SK-N-SH treated with all-trans-retinoic acid at 6 μM for 48 hours (cell line): ENCODE measurements around the gene PLCB4.

ENCODE experiments used
- ATAC-seq: fragments of 200-7000 bp; cut with Tn5 transposase; 3 replicates; pipeline ENCODE4 v1.9.1; 2020; ENCODE audit warnings: mild to moderate bottlenecking, moderate library complexity
- ARNTL ChIP-seq: fragments of 450-650 bp; formaldehyde crosslinking; IDR thresholded peaks from 2 replicates; pipeline ENCODE4 v1.5.0; 2020; ENCODE audit warnings: low read depth, mild to moderate bottlenecking, moderate library complexity, borderline replicate concordance
- CREB5 ChIP-seq: fragments of 250-450 bp; sonication (Bioruptor Pico); IDR thresholded peaks from 2 replicates; pipeline ENCODE4 v1.5.1; 2020; ENCODE audit warnings: low read depth, mild to moderate bottlenecking, moderate library complexity
- CSDC2 ChIP-seq: fragments of 250-450 bp; sonication (Bioruptor Pico); IDR thresholded peaks from 2 replicates; pipeline ENCODE4 v1.5.0; 2020; ENCODE audit warnings: mild to moderate bottlenecking, moderate library complexity
- CSRNP3 ChIP-seq: fragments of 250-450 bp; sonication (Bioruptor Pico); IDR thresholded peaks from 2 replicates; pipeline ENCODE4 v1.5.1; 2021; ENCODE audit warnings: mild to moderate bottlenecking, moderate library complexity
- GLIS3 ChIP-seq: fragments of 250-450 bp; sonication (Bioruptor Pico); IDR thresholded peaks from 2 replicates; pipeline ENCODE4 v1.5.0; 2020; ENCODE audit warnings: mild to moderate bottlenecking, moderate library complexity
- ISL1 ChIP-seq: fragments of 250-450 bp; sonication (Bioruptor Pico); IDR thresholded peaks from 2 replicates; pipeline ENCODE4 v2.1.2; 2022; ENCODE audit warnings: mild to moderate bottlenecking, moderate library complexity
- OSR1 ChIP-seq: fragments of 250-450 bp; sonication (Bioruptor Pico); IDR thresholded peaks from 2 replicates; pipeline ENCODE4 v1.8.0; 2022; ENCODE audit warnings: moderate library complexity, mild to moderate bottlenecking, inconsistent platforms
- PATZ1 ChIP-seq: fragments of 250-450 bp; sonication (Bioruptor Pico); IDR thresholded peaks from 2 replicates; pipeline ENCODE4 v1.8.0; 2020; ENCODE audit warnings: mild to moderate bottlenecking, moderate library complexity, borderline replicate concordance
- POU6F1 ChIP-seq: fragments of 250-450 bp; sonication (Bioruptor Pico); IDR thresholded peaks from 2 replicates; pipeline ENCODE4 v1.8.0; 2021; ENCODE audit warnings: low read depth, mild to moderate bottlenecking, moderate library complexity, borderline replicate concordance
- RARB ChIP-seq: fragments of 250-450 bp; sonication (Bioruptor Pico); IDR thresholded peaks from 2 replicates; pipeline ENCODE4 v1.8.0; 2021; ENCODE audit warnings: mild to moderate bottlenecking, moderate library complexity
- SNAI2 ChIP-seq: fragments of 250-450 bp; sonication (Bioruptor Pico); IDR thresholded peaks from 2 replicates; pipeline ENCODE4 v1.5.0; 2020; ENCODE audit warnings: mild to moderate bottlenecking, moderate library complexity
- TCF4 ChIP-seq: fragments of 250-450 bp; sonication (Bioruptor Pico); IDR thresholded peaks from 2 replicates; pipeline ENCODE4 v1.8.0; 2021; ENCODE audit warnings: mild to moderate bottlenecking, moderate library complexity, borderline replicate concordance
- TOX ChIP-seq: fragments of 250-450 bp; sonication (Bioruptor Pico); IDR thresholded peaks from 2 replicates; pipeline ENCODE4 v1.8.0; 2021; ENCODE audit warnings: mild to moderate bottlenecking, moderate library complexity, borderline replicate concordance
- TSHZ2 ChIP-seq: fragments of 250-450 bp; sonication (Bioruptor Pico); IDR thresholded peaks from 2 replicates; pipeline ENCODE4 v1.5.0; 2020; ENCODE audit warnings: mild to moderate bottlenecking, moderate library complexity
- ZFP3 ChIP-seq: fragments of 250-450 bp; sonication (Bioruptor Pico); IDR thresholded peaks from 2 replicates; pipeline ENCODE4 v1.5.0; 2020; ENCODE audit warnings: mild to moderate bottlenecking, moderate library complexity
- ZFP30 ChIP-seq: fragments of 450-650 bp; formaldehyde crosslinking; IDR thresholded peaks from 2 replicates; pipeline ENCODE4 v1.5.0; 2022; ENCODE audit warnings: mild to moderate bottlenecking, moderate library complexity
- ZNF565 ChIP-seq: fragments of 450-650 bp; formaldehyde crosslinking; conservative IDR thresholded peaks from 2 replicates; pipeline ENCODE4 v1.5.0; 2020; ENCODE audit warnings: low read depth, mild to moderate bottlenecking, moderate library complexity
- ZNF70 ChIP-seq: fragments of 450-650 bp; formaldehyde crosslinking; IDR thresholded peaks from 2 replicates; pipeline ENCODE4 v1.5.0; 2020; ENCODE audit warnings: mild to moderate bottlenecking, moderate library complexity

PLCB4 gene

GRCh38 chr20:9024606-9025005 is 44.3 kb upstream of the PLCB4 start:
- no peak for ATAC-seq
- no peak for TF ChIP-seq POU6F1 (CRISPR knock-in tag)
- TF ChIP-seq RARB (CRISPR knock-in tag), result no peak
- no peak for TF ChIP-seq ZFP3 (CRISPR knock-in tag)
- TF ChIP-seq PATZ1 (CRISPR knock-in tag), result no peak
- TF ChIP-seq ARNTL (CRISPR knock-in tag), result no peak
- no peak for TF ChIP-seq OSR1 (CRISPR knock-in tag)
- no peak for TF ChIP-seq CSRNP3 (CRISPR knock-in tag)
- TF ChIP-seq CREB5 (CRISPR knock-in tag), result no peak
- TF ChIP-seq ZNF565 (CRISPR knock-in tag), result no peak
- no peak for TF ChIP-seq GLIS3 (CRISPR knock-in tag)
- TF ChIP-seq ZFP30 (CRISPR knock-in tag), result no peak
- no peak for TF ChIP-seq ISL1 (CRISPR knock-in tag)
- TF ChIP-seq TSHZ2, result no peak
- no peak for TF ChIP-seq ZNF70 (CRISPR knock-in tag)
- TF ChIP-seq, all 23 proteins: peak for 0

GRCh38 chr20:9025011-9025410 is 43.9 kb upstream of the PLCB4 start:
- TF ChIP-seq ISL1 (CRISPR knock-in tag) (no peak), CSDC2 (CRISPR knock-in tag) (no peak), TCF4 (CRISPR knock-in tag) (no peak), TOX (no peak), RARB (CRISPR knock-in tag) (no peak), ZFP3 (CRISPR knock-in tag) (no peak), ZNF565 (CRISPR knock-in tag) (no peak), GLIS3 (CRISPR knock-in tag) (no peak), OSR1 (CRISPR knock-in tag) (no peak), CSRNP3 (CRISPR knock-in tag) (no peak), TSHZ2 (no peak), SNAI2 (no peak)

More at GRCh38 chr20:9025011-9025410, 43.9 kb upstream of the PLCB4 start:
- no peak for ATAC-seq
